H1 (cell line): Measurements from ENCODE around the gene FRMD3. TPM values are rescaled to one million over a fixed set of nuclear protein-coding genes. Genes with fewer than 3 reads are reported as not detected.

Source experiments
- CTCF ChIA-PET: fragments of 300-600 bp; sonication (Branson Sonifier 250); formaldehyde crosslinking; loops from one replicate; lab custom pipeline; 2021; ENCODE audit not compliant: partially characterized antibody; lab: Charles Lee
- POLR2A ChIA-PET: fragments of 300-600 bp; sonication (Branson Sonifier 250); formaldehyde crosslinking; loops from one replicate; lab custom pipeline; 2021; ENCODE audit warnings: inconsistent platforms; ENCODE audit not compliant: partially characterized antibody; lab: Charles Lee
- DNase-seq, 2 experiments: peaks; one replicate each; pipeline versions ENCODE4 v3.0.0 to v3.0.0-alpha.2; 2010 to 2022; ENCODE audit warnings: low spot score in 2 of 2, low read depth in 1 of 2, mixed read lengths in 1 of 2
- FAIRE-seq: peaks from 2 replicates; lab custom pipeline; 2011; peaks lifted over from hg19 to GRCh38; lab: Jason Lieb, UNC
- H2AFZ ChIP-seq: 2 replicates; pipeline ENCODE4 v1.8.1; 2012; ENCODE audit warnings: low read length, inconsistent platforms
- H2AK5ac ChIP-seq: 2 replicates; pipeline ENCODE4 v1.6.1; 2013; ENCODE audit warnings: low read depth, low read length
- H2BK120ac ChIP-seq: replicated peaks from 2 replicates; pipeline ENCODE3; 2013; ENCODE audit warnings: low read depth, low read length, inconsistent platforms
- H2BK12ac ChIP-seq: 2 replicates; pipeline ENCODE4 v1.6.1; 2013; ENCODE audit warnings: low read depth, low read length
- H2BK15ac ChIP-seq: 2 replicates; pipeline ENCODE4 v1.6.1; 2013; ENCODE audit warnings: low read length
- H2BK20ac ChIP-seq: 2 replicates; pipeline ENCODE4 v1.6.1; 2013; ENCODE audit warnings: low read length
- H2BK5ac ChIP-seq: 2 replicates; pipeline ENCODE4 v1.6.1; 2013; ENCODE audit warnings: low read depth, low read length
- H3K14ac ChIP-seq: 2 replicates; pipeline ENCODE4 v1.6.1; 2013; ENCODE audit warnings: inconsistent platforms; ENCODE audit not compliant: insufficient read length
- H3K18ac ChIP-seq: 2 replicates; pipeline ENCODE4 v1.6.1; 2013; ENCODE audit warnings: low read length; ENCODE audit errors: extremely low read depth
- H3K23ac ChIP-seq: 2 replicates; pipeline ENCODE4 v1.6.1; 2013; ENCODE audit warnings: inconsistent platforms; ENCODE audit not compliant: insufficient read length
- H3K23me2 ChIP-seq: 2 replicates; pipeline ENCODE4 v1.6.1; 2013; ENCODE audit warnings: low read depth, low read length
- H3K27ac ChIP-seq: 2 replicates; pipeline ENCODE4 v1.6.1; 2011; ENCODE audit warnings: low read depth, low read length, inconsistent platforms
- H3K27me3 ChIP-seq, 4 experiments: replicated peaks in 1 of 4; 1 replicate in 1 of 4; 2 replicates in 3 of 4; pipeline versions ENCODE4 v1.6.1 to v1.8.1; 2011 to 2013; ENCODE audit warnings: low read length in 3 of 4, mild to moderate bottlenecking in 3 of 4, inconsistent platforms in 2 of 4, mixed read lengths in 2 of 4, moderate library complexity in 1 of 4; ENCODE audit not compliant: control insufficient read depth in 3 of 4, insufficient read depth in 3 of 4; ENCODE audit errors: extremely low read depth in 1 of 4
- H3K36me3 ChIP-seq, 4 experiments: 2 replicates each; pipeline versions ENCODE4 v1.6.1 to v1.8.1; 2011 to 2013; ENCODE audit warnings: mild to moderate bottlenecking in 4 of 4, low read length in 3 of 4, moderate library complexity in 2 of 4, control low read depth in 1 of 4, inconsistent platforms in 1 of 4; ENCODE audit not compliant: insufficient read depth in 4 of 4, control insufficient read depth in 2 of 4
- H3K4ac ChIP-seq: replicated peaks from 2 replicates; pipeline ENCODE3; 2013; ENCODE audit warnings: low read length, low read depth, mixed read lengths, inconsistent platforms; ENCODE audit not compliant: insufficient read length
- H3K4me1 ChIP-seq, 4 experiments: replicated peaks in 1 of 4; 1 replicate in 1 of 4; 2 replicates in 3 of 4; pipeline versions ENCODE4 v1.6.1 to v1.8.1; 2011 to 2013; ENCODE audit warnings: low read length in 3 of 4, inconsistent platforms in 2 of 4, mixed read lengths in 1 of 4; ENCODE audit not compliant: insufficient read depth in 4 of 4, control insufficient read depth in 3 of 4
- H3K4me2 ChIP-seq, 2 experiments: 2 replicates each; pipeline versions ENCODE4 v1.6.1 to v1.8.1; 2011 to 2013; ENCODE audit warnings: low read depth in 2 of 2, low read length in 2 of 2, control low read depth in 1 of 2, inconsistent platforms in 1 of 2, mild to moderate bottlenecking in 1 of 2; ENCODE audit not compliant: insufficient read depth in 1 of 2
- H3K4me3 ChIP-seq, 4 experiments: fragments of 200-600, 300-600 bp in 1 of 4; sonication (generic), shearing (Covaris generic), sonication (Bioruptor Twin) in 1 of 4; 2 replicates each; pipeline versions ENCODE4 v1.5.1 to v1.8.1; 2011 to 2016; ENCODE audit warnings: low read length in 4 of 4, low read depth in 3 of 4, control low read depth in 2 of 4, inconsistent platforms in 2 of 4, mild to moderate bottlenecking in 2 of 4, mixed read lengths in 1 of 4, moderate library complexity in 1 of 4; ENCODE audit not compliant: insufficient read depth in 2 of 4; ENCODE audit errors: extremely low read depth in 1 of 4
- H3K56ac ChIP-seq: replicated peaks from 2 replicates; pipeline ENCODE3; 2013; ENCODE audit warnings: low read depth, mild to moderate bottlenecking, mixed read lengths, low read length, inconsistent platforms; ENCODE audit not compliant: insufficient read length
- H3K79me1 ChIP-seq: 2 replicates; pipeline ENCODE4 v1.6.1; 2013; ENCODE audit warnings: low read depth, low read length, control low read depth
- H3K79me2 ChIP-seq, 2 experiments: 2 replicates each; pipeline versions ENCODE4 v1.6.1 to v1.8.1; 2012 to 2013; ENCODE audit warnings: low read length in 2 of 2, mild to moderate bottlenecking in 2 of 2, inconsistent platforms in 1 of 2; ENCODE audit not compliant: insufficient read depth in 2 of 2, control insufficient read depth in 1 of 2
- H3K9ac ChIP-seq, 4 experiments: replicated peaks in 1 of 4; 1 replicate in 1 of 4; 2 replicates in 3 of 4; pipeline versions ENCODE4 v1.6.1 to v1.8.1; 2011 to 2013; ENCODE audit warnings: low read depth in 3 of 4, low read length in 3 of 4, control low read depth in 2 of 4, mild to moderate bottlenecking in 2 of 4, moderate library complexity in 2 of 4, inconsistent platforms in 1 of 4; ENCODE audit errors: extremely low read depth in 1 of 4
- H3K9me3 ChIP-seq, 2 experiments: 2 replicates each; pipeline versions ENCODE4 v1.6.1 to v1.8.1; 2012 to 2013; ENCODE audit warnings: mild to moderate bottlenecking in 2 of 2, moderate library complexity in 2 of 2, control low read depth in 1 of 2, inconsistent platforms in 1 of 2, low read depth in 1 of 2, low read length in 1 of 2, mixed read lengths in 1 of 2; ENCODE audit not compliant: insufficient read depth in 2 of 2
- H4K20me1 ChIP-seq, 2 experiments: replicated peaks in 1 of 2; 2 replicates each; pipeline versions ENCODE3 to v1.8.1; 2011 to 2013; ENCODE audit warnings: inconsistent platforms in 2 of 2, low read length in 2 of 2, mild to moderate bottlenecking in 1 of 2; ENCODE audit not compliant: insufficient read depth in 2 of 2, control insufficient read depth in 1 of 2
- H4K5ac ChIP-seq: 2 replicates; pipeline ENCODE4 v1.6.1; 2013; ENCODE audit warnings: low read length, low read depth, mixed read lengths, inconsistent platforms; ENCODE audit not compliant: insufficient read length
- H4K8ac ChIP-seq: 2 replicates; pipeline ENCODE4 v1.8.0; 2013; ENCODE audit warnings: mild to moderate bottlenecking, moderate library complexity, low read length, inconsistent platforms; ENCODE audit not compliant: insufficient read depth; ENCODE audit errors: extremely low read depth
- H4K91ac ChIP-seq: replicated peaks from 2 replicates; pipeline ENCODE3; 2013; ENCODE audit warnings: low read length, mixed read lengths, inconsistent platforms; ENCODE audit not compliant: insufficient read length
- KDM5A ChIP-seq: fragments of 200-600 bp; IDR thresholded peaks from 2 replicates; pipeline ENCODE4 v1.7.1; 2012; ENCODE audit warnings: mild to moderate bottlenecking, low read length, inconsistent platforms, mixed read lengths
- POLR2AphosphoS5 ChIP-seq: IDR thresholded peaks from 2 replicates; pipeline ENCODE4 v1.6.1; 2011; ENCODE audit warnings: low read depth, low read length
- TAF1 ChIP-seq: IDR thresholded peaks from 2 replicates; pipeline ENCODE4 v1.6.1; 2011; ENCODE audit warnings: mild to moderate bottlenecking, low read depth, low read length
- WGBS, 2 experiments: shearing (Covaris generic) in 1 of 2; methylation state at CpG; one replicate each; pipeline versions ENCODE4 v1.1.6 to v1.1.7; 2013 to 2015; ENCODE audit warnings: low lambda C conversion rate in 2 of 2, mixed read lengths in 2 of 2, inconsistent platforms in 1 of 2, low coverage in 1 of 2, missing lambda C conversion rate in 1 of 2; ENCODE audit not compliant: insufficient replicate concordance in 2 of 2, insufficient coverage in 1 of 2, insufficient read length in 1 of 2; ENCODE audit errors: extremely low coverage in 1 of 2, missing lambda C conversion rate in 1 of 2; 5-methylcytosine and 5-hydroxymethylcytosine counted together
- polyA plus RNA-seq, 7 experiments: library from polyadenylated mRNA; depleted of rRNA in 3 of 7; stranded (reverse) in 5 of 7; unstranded in 2 of 7; fragments of >200 nt in 5 of 7; fragments of 200-250 nt in 2 of 7; gene quantifications; 1 replicate in 5 of 7; 2 replicates in 1 of 7; 4 replicates in 1 of 7; pipeline versions ENCODE4 v1.2.1 to v1.2.3, GENCODE V29; 2011 to 2013; ENCODE audit warnings: missing spikeins in 2 of 7, mixed read lengths in 2 of 7
- total RNA-seq: library from RNA; stranded (reverse); fragmentation: NEBNext Ultra II Directional; extraction: Animal tissue kit (Norgen Biotek cat#: 25700); gene quantifications from 2 replicates; pipeline ENCODE4 v1.2.1, GENCODE V29; 2021

Gene FRMD3
- total and polyA plus RNA-seq, 2 of the 8 experiments (the other 6 are each of a cell fraction or from before 2014, with no cell fraction given) = 0.15 to 1.4 TPM

DNA sequence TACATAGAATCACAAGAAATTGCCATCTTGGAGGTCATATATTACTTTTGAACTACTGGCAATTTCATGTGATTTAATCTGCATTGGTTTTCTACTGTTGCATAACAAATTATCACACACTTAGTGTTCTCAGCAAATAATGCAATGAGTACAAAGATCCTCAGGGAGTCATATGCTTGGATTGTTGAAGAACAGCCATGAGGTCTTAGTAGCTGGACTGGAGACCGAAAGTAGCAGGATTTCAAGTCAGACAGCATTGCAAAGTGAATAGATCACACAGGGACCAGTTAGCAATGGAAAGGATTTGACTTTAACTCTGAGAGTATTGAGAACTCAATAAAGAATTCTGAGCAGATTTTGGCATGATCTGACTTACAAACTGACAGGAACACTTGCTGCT, 32.2 kb upstream of the FRMD3 start:
- no peak overlapping the region for H2AFZ ChIP-seq
- no peak overlapping the region for H3K27ac ChIP-seq
- no peak overlapping the region for H2BK120ac ChIP-seq
- H3K79me2 ChIP-seq = no peaks in the 10 kb centered on the region
- H3K9me3 ChIP-seq = peaks cover 2 to 7% of the 10 kb centered on the region in 2 experiments; a peak in 1 of 4 replicates
- ChIA-PET POLR2A (no interaction called here), CTCF (interaction anchor here (1.0 kb wide), 1 partner anchor 25 kb away, joined by 4 read pairs; no protein-coding TSS in a partner anchor)
- H3K14ac ChIP-seq = no peak overlapping the region
- no peaks in the 10 kb centered on the region for H3K79me1 ChIP-seq
- H4K5ac ChIP-seq = no peak overlapping the region
- no peak overlapping the region for H3K4me2 ChIP-seq
- H4K91ac ChIP-seq = no peak overlapping the region
- H2BK20ac ChIP-seq = no peak overlapping the region
- no peak overlapping the region for H2BK5ac ChIP-seq
- H3K56ac ChIP-seq = no peak overlapping the region
- H3K23me2 ChIP-seq = no peaks in the 10 kb centered on the region
- H3K4me1 ChIP-seq = no peaks in the 10 kb centered on the region
- H3K27me3 ChIP-seq = no peaks in the 10 kb centered on the region
- no peak overlapping the region for H2BK12ac ChIP-seq
- H3K4ac ChIP-seq = no peak overlapping the region
- DNase-seq (no peak), FAIRE-seq (no peak)
- H3K4me3 ChIP-seq = no peak overlapping the region
- H4K20me1 ChIP-seq = no peaks in the 10 kb centered on the region
- no peak overlapping the region for H3K23ac ChIP-seq
- no peak overlapping the region for H3K9ac ChIP-seq
- H4K8ac ChIP-seq = no peak overlapping the region
- H2AK5ac ChIP-seq = no peak overlapping the region
- no peaks in the 10 kb centered on the region for H3K36me3 ChIP-seq
- 92% methylated on average over 1 of the region's 1 CpG; no CpG with 5 or more reads in 1 of the 2 experiments for WGBS, 2 experiments
- H3K18ac ChIP-seq = no peak overlapping the region
- TF ChIP-seq POLR2AphosphoS5 (no peak), TAF1 (no peak), KDM5A (no peak)
- TF ChIP-seq, all 59 proteins: peak for 0
- H2BK15ac ChIP-seq = no peak overlapping the region
